ENCODE results near the gene SUN5.

SUN5 gene

DNA sequence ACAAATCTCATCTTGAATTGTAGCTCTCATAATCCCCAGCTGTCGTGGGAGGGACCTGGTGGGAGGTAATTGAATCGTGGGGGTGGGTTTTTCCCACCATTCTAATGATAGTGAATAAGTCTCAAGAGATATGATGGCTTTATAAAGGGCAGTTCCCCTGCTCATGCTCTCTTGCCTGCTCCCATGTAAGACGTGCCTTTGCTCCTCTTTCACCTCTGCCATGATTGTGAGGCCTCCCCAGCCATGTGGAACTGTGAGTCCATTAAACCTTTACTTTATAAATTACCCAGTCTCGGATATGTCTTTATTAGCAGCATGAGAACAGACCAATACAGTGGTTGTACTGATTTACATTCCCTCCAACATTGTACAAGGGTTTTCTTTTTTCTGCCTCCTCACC lies 69.7 kb downstream of the SUN5 start:
- TF ChIP-seq, protein P1, sequence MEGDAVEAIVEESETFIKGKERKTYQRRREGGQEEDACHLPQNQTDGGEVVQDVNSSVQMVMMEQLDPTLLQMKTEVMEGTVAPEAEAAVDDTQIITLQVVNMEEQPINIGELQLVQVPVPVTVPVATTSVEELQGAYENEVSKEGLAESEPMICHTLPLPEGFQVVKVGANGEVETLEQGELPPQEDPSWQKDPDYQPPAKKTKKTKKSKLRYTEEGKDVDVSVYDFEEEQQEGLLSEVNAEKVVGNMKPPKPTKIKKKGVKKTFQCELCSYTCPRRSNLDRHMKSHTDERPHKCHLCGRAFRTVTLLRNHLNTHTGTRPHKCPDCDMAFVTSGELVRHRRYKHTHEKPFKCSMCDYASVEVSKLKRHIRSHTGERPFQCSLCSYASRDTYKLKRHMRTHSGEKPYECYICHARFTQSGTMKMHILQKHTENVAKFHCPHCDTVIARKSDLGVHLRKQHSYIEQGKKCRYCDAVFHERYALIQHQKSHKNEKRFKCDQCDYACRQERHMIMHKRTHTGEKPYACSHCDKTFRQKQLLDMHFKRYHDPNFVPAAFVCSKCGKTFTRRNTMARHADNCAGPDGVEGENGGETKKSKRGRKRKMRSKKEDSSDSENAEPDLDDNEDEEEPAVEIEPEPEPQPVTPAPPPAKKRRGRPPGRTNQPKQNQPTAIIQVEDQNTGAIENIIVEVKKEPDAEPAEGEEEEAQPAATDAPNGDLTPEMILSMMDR (IDR thresholded peaks at IDR 0.05; ENCODE audit: control insufficient read depth, extremely low read depth, insufficient read depth), result no peak
- no peak for DNase-seq (ENCODE audit: low read depth)
- H3K4me3 ChIP-seq (ENCODE audit: low read depth, low read length), result no peak overlapping the region
